GM12878 (cell line): ENCODE data around the gene ATP10D. TPM values are rescaled to one million over a fixed set of nuclear protein-coding genes. Genes with fewer than 3 reads are reported as not detected.

ENCODE experiments used
- ATAC-seq: fragments of 200-7000 bp; cut with Tn5 transposase; 3 replicates; pipeline ENCODE4 v1.9.1; 2020; ENCODE audit warnings: mild to moderate bottlenecking, moderate library complexity
- BruUV-seq: library from RNA; stranded (reverse); fragments of 400-500 nt; replicated peaks from 2 replicates; lab custom pipeline; 2021; lab: Mats Ljungman, UMichigan
- CTCF ChIA-PET: fragments of 300-600 bp; sonication (Branson Sonifier 250); formaldehyde crosslinking; extraction: SDS; loops from one replicate; lab custom pipeline; 2021; ENCODE audit warnings: inconsistent platforms; lab: Yijun Ruan, JAX
- POLR2A ChIA-PET: fragments of 350-600 bp; formaldehyde crosslinking; extraction: SDS; loops from one replicate; lab custom pipeline; 2021; ENCODE audit warnings: inconsistent platforms; lab: Charles Lee
- RAD21 ChIA-PET: fragments of 300-600 bp; sonication (Branson Sonifier 250); formaldehyde crosslinking; loops from one replicate; lab custom pipeline; 2023; ENCODE audit warnings: antibody characterized with exemption; ENCODE audit not compliant: unreplicated experiment; lab: Charles Lee
- SMC1A ChIA-PET: fragments of 300-600 bp; sonication (Branson Sonifier 250); formaldehyde crosslinking; loops from one replicate; lab custom pipeline; 2023; ENCODE audit not compliant: unreplicated experiment, uncharacterized antibody; lab: Charles Lee
- DNase-seq: peaks from one replicate; pipeline ENCODE4 v3.0.0-alpha.2; 2011; ENCODE audit warnings: low read depth, low spot score
- FAIRE-seq: peaks from 3 replicates; lab custom pipeline; 2011; peaks lifted over from hg19 to GRCh38; lab: Jason Lieb, UNC
- H2AFZ ChIP-seq: 2 replicates; pipeline ENCODE4 v1.6.0; 2011; ENCODE audit warnings: low read depth, low read length, control low read depth; ENCODE audit not compliant: control insufficient read depth
- H3K27ac ChIP-seq: 2 replicates; pipeline ENCODE4 v1.5.1; 2011; ENCODE audit warnings: control low read depth; ENCODE audit not compliant: control insufficient read depth, insufficient read depth
- H3K27me3 ChIP-seq, 2 experiments: replicated peaks in 1 of 2; 2 replicates each; pipeline versions ENCODE4 v1.6.0 to v1.6.1; 2011; ENCODE audit warnings: low read length in 1 of 2; ENCODE audit not compliant: control insufficient read depth in 2 of 2, insufficient read depth in 2 of 2
- H3K36me3 ChIP-seq, 2 experiments: 2 replicates each; pipeline ENCODE4 v1.5.1; 2011; ENCODE audit warnings: low read length in 1 of 2; ENCODE audit not compliant: control insufficient read depth in 2 of 2, insufficient read depth in 2 of 2
- H3K4me1 ChIP-seq: 2 replicates; pipeline ENCODE4 v1.6.1; 2011; ENCODE audit warnings: mild to moderate bottlenecking, low read length, moderate library complexity, mixed read lengths; ENCODE audit not compliant: control insufficient read depth, insufficient read depth
- H3K4me2 ChIP-seq: 2 replicates; pipeline ENCODE4 v1.6.0; 2011; ENCODE audit warnings: control low read depth; ENCODE audit not compliant: control insufficient read depth, insufficient read depth
- H3K4me3 ChIP-seq: fragments of 200-600 bp; sonication (generic); 2 replicates; pipeline ENCODE4 v1.5.1; 2016
- H3K79me2 ChIP-seq: 2 replicates; pipeline ENCODE4 v1.6.0; 2011; ENCODE audit warnings: low read length; ENCODE audit not compliant: control insufficient read depth, insufficient read depth
- H3K9ac ChIP-seq: 2 replicates; pipeline ENCODE4 v1.8.0; 2011; ENCODE audit warnings: low read length, control low read depth, mixed read lengths; ENCODE audit not compliant: control insufficient read depth, insufficient read depth
- H3K9me3 ChIP-seq: replicated peaks from 3 replicates; pipeline ENCODE4 v1.5.1; 2011; ENCODE audit warnings: mild to moderate bottlenecking, low read length; ENCODE audit not compliant: control insufficient read depth, insufficient read depth
- H4K20me1 ChIP-seq: 2 replicates; pipeline ENCODE4 v1.6.0; 2011; ENCODE audit not compliant: control insufficient read depth, insufficient read depth
- BCL11A ChIP-seq: IDR thresholded peaks from 2 replicates; pipeline ENCODE4 v1.6.1; 2011; ENCODE audit warnings: low read depth, low read length
- MEF2B ChIP-seq: fragments of 450-650 bp; IDR thresholded peaks from 2 replicates; pipeline ENCODE4 v1.6.1; 2018; ENCODE audit warnings: mild to moderate bottlenecking, moderate library complexity; ENCODE audit not compliant: partially characterized antibody, poor library complexity, severe bottlenecking
- WGBS: methylation state at CpG from one replicate; pipeline ENCODE4 v1.1.6; 2016; ENCODE audit warnings: low lambda C conversion rate; ENCODE audit not compliant: insufficient replicate concordance, insufficient coverage; ENCODE audit errors: missing lambda C conversion rate; 5-methylcytosine and 5-hydroxymethylcytosine counted together
- in situ Hi-C: fragments of 300-500 bp; cut with MboI; formaldehyde crosslinking; loops from 9 replicates; pipeline ENCODE4 v1.14.3; 2018; ENCODE audit warnings: mixed read lengths
- intact Hi-C: fragments of 100-400 bp; cut with micrococcal nuclease; formaldehyde crosslinking; loops from one replicate; pipeline ENCODE4 v1.14.2; 2022; ENCODE audit not compliant: unreplicated experiment
- polyA plus RNA-seq, 11 experiments: library from polyadenylated mRNA; depleted of rRNA in 4 of 11; unstranded in 6 of 11; stranded (reverse) in 5 of 11; fragments of >200 nt; fragmentation: Nextera tagmentation in 4 of 11; fragmentation: Illumina TruSeq in 1 of 11; extraction: Ambion mirVana in 4 of 11; extraction: Trizol in 1 of 11; gene quantifications; 1 replicate in 1 of 11; 2 replicates in 10 of 11; pipeline versions ENCODE4 v1.2.1 to v1.2.3, GENCODE V29; 2011 to 2016; ENCODE audit warnings: inconsistent platforms in 2 of 11, missing spikeins in 2 of 11, low read depth in 1 of 11
- total RNA-seq, 4 experiments: library from RNA; depleted of rRNA in 3 of 4; stranded (reverse); fragments of >200 nt in 3 of 4; fragmentation: Illumina TruSeq in 1 of 4; extraction: Trizol in 1 of 4; gene quantifications; 2 replicates each; pipeline versions ENCODE4 v1.2.1 to v1.2.3, GENCODE V29; 2013 to 2021
- TF ChIP-seq, protein P1 (sequence below): fragments of 450-650 bp; IDR thresholded peaks from 2 replicates; pipeline ENCODE4 v1.6.1; 2018; ENCODE audit warnings: borderline replicate concordance, mild to moderate bottlenecking; ENCODE audit not compliant: partially characterized antibody
- TF ChIP-seq, protein P2 (sequence below): fragments of 450-650 bp; conservative IDR thresholded peaks from 2 replicates; pipeline ENCODE4 v1.6.1; 2017; ENCODE audit warnings: mild to moderate bottlenecking, moderate library complexity
- TF ChIP-seq, protein P3 (sequence below): IDR thresholded peaks from 2 replicates; pipeline ENCODE4 v1.6.1; 2012; ENCODE audit warnings: low read depth, low read length, improper control_type of control experiment

ATP10D gene
- total and polyA plus RNA-seq, 10 of the 15 experiments (the other 5 are each of a cell fraction or from before 2014, with no cell fraction given): 10.2 to 50.3 (median 19.1) TPM

DNA sequence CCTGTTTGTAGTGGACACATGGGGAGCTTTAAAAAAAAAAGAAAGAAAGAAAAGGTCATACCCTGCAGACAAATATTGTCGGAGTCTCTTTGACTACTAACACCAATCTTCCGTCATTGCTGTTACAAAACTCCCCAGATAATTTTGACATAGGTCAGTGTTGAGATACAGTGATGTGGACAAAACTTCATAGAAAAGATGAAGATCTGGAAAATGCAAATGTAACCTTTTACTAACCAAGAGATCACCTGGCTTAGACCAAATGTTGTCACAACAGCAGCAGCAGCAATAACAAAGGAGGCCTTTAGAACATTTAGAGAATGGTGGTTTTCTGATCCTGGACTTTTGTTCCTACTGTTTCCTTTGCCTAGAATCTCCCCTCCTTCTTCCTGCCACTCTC is 13.5 kb upstream of the ATP10D start:
- Histone ChIP-seq H3K4me1 (no peaks in the 10 kb centered on the region), H3K9me3 (no peaks in the 10 kb centered on the region), H2AFZ (no peak overlapping the region), H3K4me3 (no peak overlapping the region), H3K9ac (no peak overlapping the region), H3K79me2 (no peaks in the 10 kb centered on the region), H3K36me3 (no peaks in the 10 kb centered on the region), H4K20me1 (no peaks in the 10 kb centered on the region), H3K27me3 (no peaks in the 10 kb centered on the region), H3K27ac (no peak overlapping the region), H3K4me2 (no peak overlapping the region)
- POLR2A ChIA-PET: interaction anchor here (1.5 to 6.2 kb wide), 2 partner anchors 11 to 12 kb away, joined by 4 to 36 read pairs; partner anchors contain the start of gene ATP10D
- intact Hi-C loops: no loop called here
- 98% methylated on average over 2 of the region's 2 CpGs for WGBS
- no peak for FAIRE-seq
- no TSS peak for BruUV-seq
- CTCF ChIA-PET: interaction anchor here (0.8 to 3.8 kb wide), 2 partner anchors 12 to 361 kb away, joined by 3 to 27 read pairs; partner anchors contain the start of gene ATP10D
- TF ChIP-seq, protein P1, sequence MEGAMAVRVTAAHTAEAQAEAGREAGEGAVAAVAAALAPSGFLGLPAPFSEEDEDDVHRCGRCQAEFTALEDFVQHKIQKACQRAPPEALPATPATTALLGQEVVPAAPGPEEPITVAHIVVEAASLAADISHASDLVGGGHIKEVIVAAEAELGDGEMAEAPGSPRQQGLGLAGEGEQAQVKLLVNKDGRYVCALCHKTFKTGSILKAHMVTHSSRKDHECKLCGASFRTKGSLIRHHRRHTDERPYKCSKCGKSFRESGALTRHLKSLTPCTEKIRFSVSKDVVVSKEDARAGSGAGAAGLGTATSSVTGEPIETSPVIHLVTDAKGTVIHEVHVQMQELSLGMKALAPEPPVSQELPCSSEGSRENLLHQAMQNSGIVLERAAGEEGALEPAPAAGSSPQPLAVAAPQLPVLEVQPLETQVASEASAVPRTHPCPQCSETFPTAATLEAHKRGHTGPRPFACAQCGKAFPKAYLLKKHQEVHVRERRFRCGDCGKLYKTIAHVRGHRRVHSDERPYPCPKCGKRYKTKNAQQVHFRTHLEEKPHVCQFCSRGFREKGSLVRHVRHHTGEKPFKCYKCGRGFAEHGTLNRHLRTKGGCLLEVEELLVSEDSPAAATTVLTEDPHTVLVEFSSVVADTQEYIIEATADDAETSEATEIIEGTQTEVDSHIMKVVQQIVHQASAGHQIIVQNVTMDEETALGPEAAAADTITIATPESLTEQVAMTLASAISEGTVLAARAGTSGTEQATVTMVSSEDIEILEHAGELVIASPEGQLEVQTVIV: no peak
- TF ChIP-seq BCL11A (no peak), MEF2B (no peak)
- TF ChIP-seq, protein P2, sequence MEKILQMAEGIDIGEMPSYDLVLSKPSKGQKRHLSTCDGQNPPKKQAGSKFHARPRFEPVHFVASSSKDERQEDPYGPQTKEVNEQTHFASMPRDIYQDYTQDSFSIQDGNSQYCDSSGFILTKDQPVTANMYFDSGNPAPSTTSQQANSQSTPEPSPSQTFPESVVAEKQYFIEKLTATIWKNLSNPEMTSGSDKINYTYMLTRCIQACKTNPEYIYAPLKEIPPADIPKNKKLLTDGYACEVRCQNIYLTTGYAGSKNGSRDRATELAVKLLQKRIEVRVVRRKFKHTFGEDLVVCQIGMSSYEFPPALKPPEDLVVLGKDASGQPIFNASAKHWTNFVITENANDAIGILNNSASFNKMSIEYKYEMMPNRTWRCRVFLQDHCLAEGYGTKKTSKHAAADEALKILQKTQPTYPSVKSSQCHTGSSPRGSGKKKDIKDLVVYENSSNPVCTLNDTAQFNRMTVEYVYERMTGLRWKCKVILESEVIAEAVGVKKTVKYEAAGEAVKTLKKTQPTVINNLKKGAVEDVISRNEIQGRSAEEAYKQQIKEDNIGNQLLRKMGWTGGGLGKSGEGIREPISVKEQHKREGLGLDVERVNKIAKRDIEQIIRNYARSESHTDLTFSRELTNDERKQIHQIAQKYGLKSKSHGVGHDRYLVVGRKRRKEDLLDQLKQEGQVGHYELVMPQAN: no peak
- TF ChIP-seq, protein P3, sequence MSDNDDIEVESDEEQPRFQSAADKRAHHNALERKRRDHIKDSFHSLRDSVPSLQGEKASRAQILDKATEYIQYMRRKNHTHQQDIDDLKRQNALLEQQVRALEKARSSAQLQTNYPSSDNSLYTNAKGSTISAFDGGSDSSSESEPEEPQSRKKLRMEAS: no peak
- RAD21 ChIA-PET: interaction anchor here (1.1 kb wide), 1 partner anchor 9 kb away, joined by 3 read pairs; no protein-coding TSS in a partner anchor
- no peak for DNase-seq
- in situ Hi-C loops: no loop called here
- ATAC-seq: no peak
- SMC1A ChIA-PET: interaction anchor here (1.4 to 6.2 kb wide), 4 partner anchors 8 to 37 kb away, joined by 3 to 62 read pairs (median 3); partner anchors contain the start of genes ATP10D and COMMD8
